Fibroblast of villous mesenchyme (primary cell): Measurements from ENCODE around the gene APBB1IP. TPM values are rescaled to one million over a fixed set of nuclear protein-coding genes. Genes with fewer than 3 reads are reported as not detected.
"Not testable (repeated sequence)": the region's sequence is repeated elsewhere in the genome, so short reads cannot be mapped to it uniquely, and the experiment has no call there.

ENCODE experiments used
- DNase-seq: peaks from one replicate; pipeline ENCODE4 v3.0.0-alpha.2; 2010; ENCODE audit warnings: low read depth
- H3K4me3 ChIP-seq: 2 replicates; pipeline ENCODE4 v1.5.1; 2011; ENCODE audit warnings: low read depth, mild to moderate bottlenecking, low read length
- total RNA-seq: library from RNA; depleted of rRNA; stranded (reverse); fragments of >200 nt; gene quantifications from 2 replicates; pipeline ENCODE4 v1.2.3, GENCODE V29; 2012
- TF ChIP-seq, protein P1 (sequence below): IDR thresholded peaks from 2 replicates; pipeline ENCODE4 v1.5.1; 2012; ENCODE audit warnings: low read depth, mild to moderate bottlenecking, low read length; ENCODE audit not compliant: insufficient read depth

The APBB1IP gene
- total RNA-seq, 1 donor = 4.3 TPM

DNA sequence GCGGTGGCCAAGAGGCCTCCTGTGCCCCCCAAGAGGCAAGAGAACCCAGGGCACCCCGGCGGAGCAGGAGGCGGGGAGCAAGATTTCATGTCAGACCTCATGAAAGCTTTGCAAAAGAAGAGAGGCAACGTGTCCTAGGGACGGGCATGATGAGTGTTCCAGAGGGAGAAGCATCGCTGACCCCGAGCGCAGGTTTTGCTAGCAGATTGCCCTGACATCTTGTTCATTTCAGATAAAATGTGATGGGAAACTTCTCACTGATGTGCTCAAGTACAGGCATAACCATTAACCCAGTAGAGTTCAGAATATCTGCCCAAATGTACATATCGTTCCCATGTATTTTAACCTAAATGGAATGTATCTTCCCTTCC lies 129.2 kb downstream of the APBB1IP start:
- peak overlapping the region; percentile 42 for H3K4me3 ChIP-seq
- DNase-seq = no peak
- TF ChIP-seq, protein P1, sequence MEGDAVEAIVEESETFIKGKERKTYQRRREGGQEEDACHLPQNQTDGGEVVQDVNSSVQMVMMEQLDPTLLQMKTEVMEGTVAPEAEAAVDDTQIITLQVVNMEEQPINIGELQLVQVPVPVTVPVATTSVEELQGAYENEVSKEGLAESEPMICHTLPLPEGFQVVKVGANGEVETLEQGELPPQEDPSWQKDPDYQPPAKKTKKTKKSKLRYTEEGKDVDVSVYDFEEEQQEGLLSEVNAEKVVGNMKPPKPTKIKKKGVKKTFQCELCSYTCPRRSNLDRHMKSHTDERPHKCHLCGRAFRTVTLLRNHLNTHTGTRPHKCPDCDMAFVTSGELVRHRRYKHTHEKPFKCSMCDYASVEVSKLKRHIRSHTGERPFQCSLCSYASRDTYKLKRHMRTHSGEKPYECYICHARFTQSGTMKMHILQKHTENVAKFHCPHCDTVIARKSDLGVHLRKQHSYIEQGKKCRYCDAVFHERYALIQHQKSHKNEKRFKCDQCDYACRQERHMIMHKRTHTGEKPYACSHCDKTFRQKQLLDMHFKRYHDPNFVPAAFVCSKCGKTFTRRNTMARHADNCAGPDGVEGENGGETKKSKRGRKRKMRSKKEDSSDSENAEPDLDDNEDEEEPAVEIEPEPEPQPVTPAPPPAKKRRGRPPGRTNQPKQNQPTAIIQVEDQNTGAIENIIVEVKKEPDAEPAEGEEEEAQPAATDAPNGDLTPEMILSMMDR = no peak

DNA sequence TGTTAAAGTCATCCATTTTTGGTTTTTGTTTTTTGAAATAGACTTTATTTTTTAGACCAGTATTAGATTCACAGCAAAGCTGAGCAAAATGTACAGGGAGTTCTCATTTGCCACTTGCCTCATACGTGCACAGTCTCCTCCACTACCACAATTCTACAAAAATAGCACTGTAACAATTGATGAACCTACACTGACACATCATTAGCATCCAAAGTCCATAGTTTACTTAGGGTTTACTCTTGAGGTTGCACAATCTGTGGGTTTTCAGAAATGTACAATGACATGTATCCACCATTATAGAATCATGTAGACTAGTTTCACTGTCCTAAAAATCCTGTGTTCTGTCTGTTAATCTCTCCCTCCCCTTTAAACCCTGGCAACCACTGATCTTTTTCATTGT lies 133.5 kb downstream of the APBB1IP start:
- no peak for DNase-seq
- H3K4me3 ChIP-seq = no peak overlapping the region
- TF ChIP-seq, protein P1 = no peak

GRCh38 chr10:26573674-26574073 lies 135.5 kb downstream of the APBB1IP start:
- H3K4me3 ChIP-seq = no peak overlapping the region
- TF ChIP-seq, protein P1 = peak; percentile 11
- DNase-seq = no peak

DNA sequence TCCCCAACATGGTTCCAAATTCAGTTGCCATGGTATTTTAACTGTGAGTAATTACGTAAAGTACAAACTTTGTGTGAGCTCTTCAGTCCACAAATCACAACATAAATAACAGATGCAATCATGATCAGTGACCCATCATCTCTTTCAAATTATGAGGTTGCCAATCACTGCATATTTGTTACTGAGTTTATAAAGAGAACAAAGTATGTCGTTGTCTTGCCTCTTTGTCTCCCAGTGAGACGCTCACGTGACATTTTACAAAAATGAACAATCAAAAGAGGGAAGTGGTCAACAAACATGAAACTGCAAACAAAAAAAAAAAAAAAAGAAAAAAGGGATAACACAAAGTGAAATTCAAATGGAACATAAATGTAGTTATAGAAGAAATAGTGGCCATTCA lies 136.6 kb downstream of the APBB1IP start:
- TF ChIP-seq, protein P1 = no peak
- no peak for DNase-seq
- no peak overlapping the region for H3K4me3 ChIP-seq

DNA sequence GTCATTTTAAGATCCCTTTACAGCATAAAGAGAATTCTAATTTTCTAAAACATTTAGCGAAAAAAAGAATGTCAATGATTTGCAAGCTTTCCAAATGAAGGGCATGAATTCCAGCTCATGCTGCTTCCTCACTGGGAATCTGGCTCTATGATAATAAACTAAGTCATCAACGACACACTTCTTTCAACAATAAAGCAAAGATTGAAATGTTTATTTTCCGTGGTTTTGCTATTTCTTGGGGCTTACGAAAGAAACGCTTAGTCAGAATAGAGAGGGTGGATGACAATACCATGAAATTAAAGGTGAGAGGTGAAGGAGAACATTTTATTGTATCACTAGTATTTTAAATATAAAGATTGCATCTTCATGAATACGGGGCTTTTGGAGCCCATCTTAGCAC lies 140.2 kb downstream of the APBB1IP start:
- not testable (repeated sequence) for H3K4me3 ChIP-seq, DNase-seq

DNA sequence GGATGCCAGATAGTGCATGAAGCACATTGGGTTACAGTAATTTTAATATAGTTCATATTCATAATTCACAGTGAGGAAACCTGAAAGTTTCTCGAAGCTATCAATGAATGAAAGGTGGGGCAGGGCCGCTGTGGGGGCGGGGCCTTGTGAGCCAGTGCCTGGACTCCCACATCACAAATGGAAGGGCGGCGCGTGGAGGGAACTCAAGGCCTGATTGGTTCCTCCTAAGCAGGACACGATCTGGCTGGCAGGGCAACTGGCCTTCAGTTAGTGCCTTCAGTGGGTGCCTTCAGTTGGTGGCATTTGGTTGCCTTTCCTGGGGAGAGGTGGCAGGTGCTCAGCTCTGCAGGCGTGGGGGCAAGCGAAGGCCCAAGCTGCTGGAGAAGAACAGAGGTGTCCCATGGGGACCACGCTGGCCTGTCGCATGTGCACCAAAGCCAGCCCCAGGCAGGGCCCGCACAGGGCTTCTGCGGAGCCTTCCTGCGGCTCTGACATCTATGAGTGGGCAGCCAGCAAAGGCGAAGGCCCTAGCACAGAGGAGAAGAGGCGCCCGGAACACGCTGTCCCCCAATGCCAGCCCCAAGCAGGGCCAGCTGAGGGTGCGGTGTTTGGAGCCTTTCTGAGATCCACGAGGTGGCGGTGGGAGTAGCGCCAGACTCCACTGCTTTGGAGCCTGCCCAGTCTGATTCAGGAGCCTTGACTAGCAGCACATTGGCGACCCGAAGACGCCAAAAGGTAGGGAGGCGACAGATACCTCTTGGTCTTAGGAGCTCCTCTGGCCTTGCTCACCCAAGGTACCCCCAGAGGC lies 141.3 kb downstream of the APBB1IP start:
- DNase-seq = no peak
- no peak overlapping the region for H3K4me3 ChIP-seq
- TF ChIP-seq, protein P1 = no peak

- no peak overlapping the region for H3K4me3 ChIP-seq
- no peak for DNase-seq
- TF ChIP-seq, protein P1 = no peak
Observed at GRCh38 chr10:26586211-26586610, 148.1 kb downstream of the APBB1IP start.
